Mucosa of descending colon (tissue), 3 donors: ENCODE measurements around the gene ACTN3. TPM values are rescaled to one million over a fixed set of nuclear protein-coding genes. Genes with fewer than 3 reads are reported as not detected.
"Not testable (repeated sequence)": the region's sequence is repeated elsewhere in the genome, so short reads cannot be mapped to it uniquely, and the experiment has no call there.

ENCODE experiments used
- ATAC-seq: fragments of 200-7000 bp; cut with Tn5 transposase; one replicate; pipeline ENCODE4 v1.9.1; 2020; ENCODE audit warnings: mild to moderate bottlenecking, moderate library complexity
- DNase-seq, 3 donors: peaks; one replicate each; pipeline ENCODE4 v3.0.0-alpha.2; 2020
- H3K36me3 ChIP-seq: fragments of 200-600 bp; one replicate; pipeline ENCODE4 v1.8.0; 2021; ENCODE audit warnings: low read depth, mild to moderate bottlenecking
- H3K4me1 ChIP-seq: fragments of 200-600 bp; one replicate; pipeline ENCODE4 v1.8.0; 2021; ENCODE audit warnings: low read depth, mild to moderate bottlenecking
- H3K4me3 ChIP-seq: fragments of 200-600 bp; one replicate; pipeline ENCODE4 v1.8.0; 2021; ENCODE audit warnings: mild to moderate bottlenecking
- H3K9me3 ChIP-seq: fragments of 200-600 bp; one replicate; pipeline ENCODE4 v1.8.0; 2021; ENCODE audit warnings: mild to moderate bottlenecking
- intact Hi-C, 2 donors: fragments of 100-400 bp; cut with DNase I in 1 of 2; cut with micrococcal nuclease in 1 of 2; formaldehyde crosslinking; loops; one replicate each; pipeline versions ENCODE4 v1.11.0 to v1.11.1; 2022; cut with DNase I, micrococcal nuclease
- total RNA-seq, 3 donors: library from RNA; stranded (reverse); fragmentation: NEBNext Ultra II Directional in 2 of 3; extraction: Animal tissue kit (Norgen Biotek cat#: 25700) in 2 of 3; gene quantifications; one replicate each; pipeline versions ENCODE4 v1.2.1 to v1.2.4, GENCODE V29; 2021 to 2023
- TF ChIP-seq, protein P1 (sequence below): fragments of 200-600 bp; IDR thresholded peaks from one replicate; pipeline ENCODE4 v1.8.0; 2022; ENCODE audit warnings: antibody characterized with exemption, mild to moderate bottlenecking
- donor health status: DM: no; HTN: no; CAD: no; lungs with moderate emphysema.
- donor health status: DM: no; HTN: no; CAD: no.
- donor health status: DM: no; HTN: yes; CAD: no.

The ACTN3 gene
- total RNA-seq, 3 donors from 2014 or later = 0.09 TPM; not detected in 2

GRCh38 chr11:66579017-66579606 is 32.4 kb downstream of the ACTN3 start:
- ATAC-seq (peak; percentile 87), DNase-seq (peak; percentile 67 to 84 (median 83))
- TF ChIP-seq, protein P1, sequence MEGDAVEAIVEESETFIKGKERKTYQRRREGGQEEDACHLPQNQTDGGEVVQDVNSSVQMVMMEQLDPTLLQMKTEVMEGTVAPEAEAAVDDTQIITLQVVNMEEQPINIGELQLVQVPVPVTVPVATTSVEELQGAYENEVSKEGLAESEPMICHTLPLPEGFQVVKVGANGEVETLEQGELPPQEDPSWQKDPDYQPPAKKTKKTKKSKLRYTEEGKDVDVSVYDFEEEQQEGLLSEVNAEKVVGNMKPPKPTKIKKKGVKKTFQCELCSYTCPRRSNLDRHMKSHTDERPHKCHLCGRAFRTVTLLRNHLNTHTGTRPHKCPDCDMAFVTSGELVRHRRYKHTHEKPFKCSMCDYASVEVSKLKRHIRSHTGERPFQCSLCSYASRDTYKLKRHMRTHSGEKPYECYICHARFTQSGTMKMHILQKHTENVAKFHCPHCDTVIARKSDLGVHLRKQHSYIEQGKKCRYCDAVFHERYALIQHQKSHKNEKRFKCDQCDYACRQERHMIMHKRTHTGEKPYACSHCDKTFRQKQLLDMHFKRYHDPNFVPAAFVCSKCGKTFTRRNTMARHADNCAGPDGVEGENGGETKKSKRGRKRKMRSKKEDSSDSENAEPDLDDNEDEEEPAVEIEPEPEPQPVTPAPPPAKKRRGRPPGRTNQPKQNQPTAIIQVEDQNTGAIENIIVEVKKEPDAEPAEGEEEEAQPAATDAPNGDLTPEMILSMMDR = peak; percentile 50
- no peak overlapping the region for H3K4me3 ChIP-seq
- no peaks in the 10 kb centered on the region for H3K4me1 ChIP-seq
- intact Hi-C loops = loop anchor here (5.0 kb wide), 2 partner anchors 98 to 103 kb away; partner anchors contain the start of gene RBM4B (in 1 of the 2)
- peaks cover 11% of the 10 kb centered on the region for H3K9me3 ChIP-seq
- H3K36me3 ChIP-seq = no peaks in the 10 kb centered on the region

GRCh38 chr11:66580803-66581202 is 34.1 kb downstream of the ACTN3 start:
- intact Hi-C loops = no loop called here
- DNase-seq (no peak), ATAC-seq (no peak)
- Histone ChIP-seq H3K36me3 (no peaks in the 10 kb centered on the region), H3K4me1 (no peaks in the 10 kb centered on the region), H3K9me3 (peaks cover 11% of the 10 kb centered on the region), H3K4me3 (no peak overlapping the region)
- TF ChIP-seq, protein P1 = no peak

DNA sequence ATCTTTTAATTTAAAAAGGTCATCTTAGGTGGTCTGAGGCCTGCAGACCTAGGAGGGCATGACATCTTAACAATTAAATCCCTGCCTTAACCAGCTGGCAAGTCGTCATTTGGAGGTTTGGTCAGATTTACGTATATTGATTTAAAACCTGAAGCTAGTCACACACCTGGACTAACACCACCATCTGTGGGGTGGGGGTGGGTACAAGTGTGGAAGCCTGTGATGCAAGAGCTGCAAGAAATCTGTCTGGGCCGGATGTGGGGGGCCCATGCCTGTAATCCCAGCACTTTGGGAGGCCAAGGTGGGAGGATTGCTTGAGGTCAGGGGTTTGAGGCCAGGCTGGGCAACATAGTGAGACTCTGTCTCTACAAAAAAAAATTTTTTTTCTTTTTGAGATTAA is 34.6 kb downstream of the ACTN3 start:
- Histone ChIP-seq H3K4me1 (no peaks in the 10 kb centered on the region), H3K9me3 (peaks cover 11% of the 10 kb centered on the region), H3K4me3 (no peak overlapping the region), H3K36me3 (no peaks in the 10 kb centered on the region)
- intact Hi-C loops = no loop called here
- DNase-seq = no peak
- TF ChIP-seq, protein P1 = no peak
- no peak for ATAC-seq

DNA sequence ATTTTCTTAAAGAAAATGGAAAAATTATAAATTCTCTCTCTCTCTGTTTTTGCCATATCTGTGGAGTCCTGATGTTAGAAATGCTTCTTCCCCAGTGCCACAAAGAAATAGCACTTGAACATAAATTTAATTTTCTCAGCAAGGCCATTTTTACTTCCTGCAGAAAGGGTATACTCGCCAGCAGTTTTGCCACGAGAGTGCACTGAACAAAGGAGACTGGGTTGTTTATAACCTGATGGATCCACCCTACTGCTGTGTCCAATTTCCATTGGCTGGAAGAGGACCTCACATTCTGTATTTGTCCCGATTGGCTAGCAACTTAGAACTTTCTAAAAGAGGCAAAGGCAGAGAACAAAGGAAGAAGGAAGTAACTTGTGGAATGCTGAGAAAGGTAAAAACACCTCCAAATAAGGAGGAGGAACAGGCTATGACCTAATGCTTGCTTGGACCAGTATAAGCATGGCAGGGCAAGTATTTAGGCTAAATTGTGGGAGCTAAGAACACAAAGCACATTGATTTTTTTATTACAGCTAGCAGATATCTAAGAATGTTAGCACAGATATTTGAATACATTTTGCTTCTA is 36.0 kb downstream of the ACTN3 start:
- DNase-seq, H3K4me1 ChIP-seq, H3K4me3 ChIP-seq, ATAC-seq, H3K36me3 ChIP-seq, intact Hi-C loops: not testable (repeated sequence)
- peaks cover 11% of the 10 kb centered on the region for H3K9me3 ChIP-seq

GRCh38 chr11:66585447-66585846 is 38.7 kb downstream of the ACTN3 start:
- H3K4me1 ChIP-seq, H3K4me3 ChIP-seq, ATAC-seq, H3K36me3 ChIP-seq, intact Hi-C loops, DNase-seq: not testable (repeated sequence)
- peaks cover 11% of the 10 kb centered on the region for H3K9me3 ChIP-seq

- Histone ChIP-seq H3K36me3 (no peaks in the 10 kb centered on the region), H3K4me3 (no peak overlapping the region), H3K9me3 (peaks cover 11% of the 10 kb centered on the region), H3K4me1 (no peaks in the 10 kb centered on the region)
- ATAC-seq (no peak), DNase-seq (no peak)
- intact Hi-C loops = no loop called here
- TF ChIP-seq, protein P1 = no peak
These were observed 39.4 kb downstream of the ACTN3 start for GRCh38 chr11:66586136-66586535.

DNA sequence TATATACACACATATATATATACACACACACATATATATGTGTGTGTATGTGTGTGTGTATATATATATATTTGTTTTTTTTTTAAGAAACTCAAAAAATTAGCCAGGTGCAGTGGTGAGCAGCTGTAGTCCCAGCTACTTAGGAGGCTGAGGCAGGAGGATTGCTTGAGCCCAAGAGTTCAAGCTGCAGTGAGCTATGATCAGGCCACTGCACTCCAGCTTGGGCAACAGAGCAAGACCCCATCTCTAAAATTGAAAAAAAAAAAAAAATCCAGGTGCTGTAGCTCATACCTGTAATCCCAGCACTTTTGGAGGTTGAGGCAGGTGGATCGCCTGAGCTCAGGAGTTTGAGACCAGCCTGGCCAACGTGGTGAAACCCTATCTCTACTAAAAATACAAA is 42.6 kb downstream of the ACTN3 start:
- DNase-seq, intact Hi-C loops, ATAC-seq, H3K4me3 ChIP-seq, H3K9me3 ChIP-seq, H3K36me3 ChIP-seq, H3K4me1 ChIP-seq: not testable (repeated sequence)
